Medulla oblongata (tissue), 1 donor: ENCODE results near the gene ZNF787.
A peak's percentile ranks its signal among the peaks of the same experiment; 100 is the strongest.
"Not testable (repeated sequence)": the region's sequence is repeated elsewhere in the genome, so short reads cannot be mapped to it uniquely, and the experiment has no call there.

Source experiments
- DNase-seq: peaks from one replicate; pipeline ENCODE4 v3.0.0-alpha.2; 2015; ENCODE audit errors: extremely low spot score

The ZNF787 gene

DNA sequence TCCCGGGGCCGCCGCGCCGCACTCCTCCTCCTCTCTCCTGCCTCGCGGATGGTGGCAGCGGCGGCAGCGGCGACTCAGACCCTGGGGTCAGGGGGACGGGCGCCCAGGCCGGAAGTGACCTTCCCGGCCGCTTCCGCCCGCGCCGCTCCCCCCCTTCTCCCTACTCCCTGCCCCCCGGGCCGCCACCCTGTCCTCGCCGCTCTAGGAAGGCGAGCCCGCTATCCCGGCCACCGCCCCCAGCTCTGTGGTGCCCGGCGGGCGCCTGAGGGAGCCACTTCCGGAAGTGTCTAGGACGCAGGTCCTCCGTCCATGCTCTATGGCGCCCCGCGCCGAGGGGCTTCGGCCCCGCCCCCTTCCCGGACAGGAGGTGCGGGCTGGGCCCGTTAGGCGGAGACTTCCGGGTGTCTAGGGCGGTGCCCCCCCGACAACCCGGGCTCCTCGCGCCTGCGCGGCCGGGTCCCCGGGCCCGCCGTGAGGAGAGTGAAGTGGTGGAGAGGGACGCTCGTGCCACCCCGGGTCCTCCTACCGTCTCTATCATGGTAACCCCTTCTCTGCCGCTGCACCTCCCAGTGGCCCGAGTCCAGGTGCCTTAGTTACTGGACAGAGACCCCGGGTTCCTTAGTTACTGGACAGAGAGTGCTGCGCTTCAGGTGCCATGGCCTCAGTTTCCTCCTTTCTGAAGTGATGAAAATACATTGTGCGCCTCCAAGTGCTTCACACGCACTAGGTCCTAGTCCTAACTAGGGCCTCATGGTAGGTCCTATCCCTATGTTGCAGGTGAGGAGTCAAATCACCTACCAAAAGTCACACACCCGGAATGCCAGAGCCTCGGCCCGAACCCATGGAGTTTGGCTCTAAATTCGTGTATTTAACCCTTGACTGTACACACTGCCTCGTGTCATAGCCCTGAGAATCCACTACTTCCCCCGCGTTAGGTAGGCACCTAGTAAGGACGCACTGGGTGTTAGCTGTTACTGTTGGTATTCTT lies at the start of gene ZNF787:
Gene ZNF787, minus strand, starts transcription at position 116 of the 988 bp plus-strand sequence. CDS start 18,078 bp downstream, outside the sequence.
- DNase-seq = peak; percentile 99

DNA sequence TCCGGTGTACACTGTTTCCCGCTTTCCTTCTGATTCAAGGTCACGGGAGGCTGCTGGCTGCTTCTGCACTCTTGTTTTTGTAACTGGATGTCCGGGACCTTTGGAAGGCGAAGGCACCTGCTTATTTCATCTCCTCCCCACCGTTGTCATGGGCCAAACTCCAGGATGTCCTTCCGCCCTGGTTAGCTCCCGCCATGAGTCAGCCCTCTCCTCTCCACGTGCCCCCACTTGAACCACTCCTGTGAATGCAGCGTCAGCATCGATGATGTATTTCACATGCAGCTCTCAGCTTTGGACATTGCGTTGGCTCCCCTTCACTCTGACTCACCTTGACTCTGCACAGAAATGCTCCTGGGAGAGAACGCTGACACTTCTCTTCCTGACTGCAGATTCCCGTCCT lies 49.2 kb upstream of the ZNF787 start:
- no peak for DNase-seq

DNA sequence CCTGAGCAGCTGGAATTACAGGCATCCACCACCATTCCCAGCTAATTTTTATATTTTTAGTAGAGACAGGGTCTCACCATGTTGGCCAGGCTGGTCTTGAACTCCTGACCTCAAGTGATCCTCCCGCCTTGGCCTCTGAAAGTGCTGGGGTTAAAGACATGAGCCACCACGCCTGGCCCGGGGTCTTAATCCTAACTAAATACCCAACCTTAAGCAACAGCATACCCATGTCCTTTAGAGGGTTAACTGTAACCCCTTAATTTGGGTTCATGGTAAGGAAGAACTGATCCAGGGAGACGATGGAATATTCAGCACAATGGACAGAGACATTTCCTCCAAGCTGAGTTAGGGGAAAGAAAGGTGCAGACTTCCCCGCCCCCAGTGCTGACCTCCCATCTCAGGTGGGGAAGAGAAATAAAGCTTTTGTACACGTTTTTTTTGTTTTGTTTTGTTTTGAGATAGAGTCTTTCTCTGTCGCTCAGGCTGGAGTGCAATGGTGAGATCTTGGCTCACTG lies 46.0 kb upstream of the ZNF787 start:
- DNase-seq = no peak

GRCh38 chr19:56163097-56163496 lies 42.0 kb upstream of the ZNF787 start:
- DNase-seq = no peak

- no peak for DNase-seq
Observed at GRCh38 chr19:56162258-56162657, 41.2 kb upstream of the ZNF787 start.

GRCh38 chr19:56161534-56161933 lies 40.4 kb upstream of the ZNF787 start:
- no peak for DNase-seq

DNA sequence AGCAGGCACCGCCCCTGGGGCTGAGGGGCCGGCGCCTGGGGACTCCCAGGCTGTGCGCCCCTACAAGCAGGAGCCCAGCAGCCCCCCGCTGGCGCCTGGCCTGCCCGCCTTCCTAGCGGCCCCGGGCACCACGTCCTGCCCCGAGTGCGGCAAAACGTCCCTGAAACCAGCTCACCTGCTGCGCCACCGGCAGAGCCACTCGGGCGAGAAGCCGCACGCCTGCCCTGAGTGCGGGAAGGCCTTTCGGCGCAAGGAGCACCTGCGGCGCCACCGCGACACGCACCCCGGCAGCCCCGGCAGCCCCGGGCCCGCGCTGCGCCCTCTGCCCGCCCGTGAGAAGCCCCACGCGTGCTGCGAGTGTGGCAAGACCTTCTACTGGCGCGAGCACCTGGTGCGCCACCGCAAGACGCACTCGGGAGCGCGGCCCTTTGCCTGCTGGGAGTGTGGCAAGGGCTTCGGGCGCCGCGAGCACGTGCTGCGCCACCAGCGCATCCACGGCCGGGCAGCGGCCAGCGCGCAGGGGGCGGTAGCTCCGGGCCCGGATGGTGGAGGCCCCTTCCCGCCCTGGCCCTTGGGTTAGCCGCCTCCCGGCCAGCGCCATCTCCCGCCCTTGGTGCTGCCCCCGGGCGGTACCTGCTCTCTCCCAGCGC lies 38.7 kb upstream of the ZNF787 start:
- no peak for DNase-seq

DNA sequence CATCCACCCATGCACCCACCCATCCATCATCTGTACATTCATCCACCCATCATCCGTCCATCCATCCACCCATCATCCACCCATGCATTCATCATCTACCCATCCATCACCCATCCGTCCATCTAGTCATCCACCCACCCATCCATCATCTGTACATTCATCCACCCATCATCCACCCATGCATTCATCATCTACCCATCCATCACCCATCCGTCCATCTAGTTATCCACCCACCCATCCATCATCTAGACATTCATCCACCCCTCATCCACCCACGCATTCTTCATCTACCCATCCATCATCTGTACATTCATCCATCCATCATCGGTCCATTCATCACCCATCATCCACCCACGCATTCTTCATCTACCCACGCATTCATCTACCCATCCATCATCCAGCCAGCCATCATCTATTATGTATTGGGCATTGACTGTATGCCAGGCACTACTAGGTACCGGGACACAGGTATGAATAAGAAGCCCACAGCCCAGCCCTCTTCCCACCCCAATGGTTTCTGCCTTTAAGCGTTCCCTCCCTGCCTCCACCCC lies 38.0 kb upstream of the ZNF787 start:
- no peak for DNase-seq

GRCh38 chr19:56158170-56158757 lies 37.2 kb upstream of the ZNF787 start:
- DNase-seq = no peak

- DNase-seq = no peak
Observed at GRCh38 chr19:56156768-56157167, 35.7 kb upstream of the ZNF787 start.

GRCh38 chr19:56155124-56155687 lies 34.1 kb upstream of the ZNF787 start:
- DNase-seq = no peak

GRCh38 chr19:56153507-56153906 lies 32.4 kb upstream of the ZNF787 start:
- DNase-seq = no peak

GRCh38 chr19:56152644-56153043 lies 31.5 kb upstream of the ZNF787 start:
- no peak for DNase-seq

- DNase-seq = no peak
Observed at GRCh38 chr19:56150358-56150757, 29.3 kb upstream of the ZNF787 start.

- DNase-seq = no peak
Observed at GRCh38 chr19:56149656-56150038, 28.6 kb upstream of the ZNF787 start.

GRCh38 chr19:56148955-56149655 lies 28.0 kb upstream of the ZNF787 start:
- DNase-seq = not testable (repeated sequence)

DNA sequence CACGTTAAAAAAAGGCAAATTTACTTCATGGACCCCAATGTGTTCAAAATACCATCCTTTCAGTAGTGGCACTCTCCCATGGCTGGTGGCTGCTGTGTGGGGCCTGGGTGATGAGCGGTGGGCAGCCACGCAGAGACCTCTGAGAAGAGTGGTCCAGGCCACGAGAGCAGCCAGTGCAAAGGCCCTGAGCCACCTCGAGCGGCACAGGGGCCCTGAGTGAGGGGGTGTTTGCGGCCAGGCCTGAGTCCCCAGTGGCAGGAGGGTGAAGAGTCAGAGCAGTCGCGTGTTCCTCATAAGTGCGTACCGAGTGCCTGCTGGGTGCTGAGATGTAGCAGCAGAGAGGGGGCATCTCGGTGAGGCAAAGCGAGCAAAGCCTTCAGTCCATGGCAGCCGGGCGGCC lies 27.0 kb upstream of the ZNF787 start:
- DNase-seq = no peak

DNA sequence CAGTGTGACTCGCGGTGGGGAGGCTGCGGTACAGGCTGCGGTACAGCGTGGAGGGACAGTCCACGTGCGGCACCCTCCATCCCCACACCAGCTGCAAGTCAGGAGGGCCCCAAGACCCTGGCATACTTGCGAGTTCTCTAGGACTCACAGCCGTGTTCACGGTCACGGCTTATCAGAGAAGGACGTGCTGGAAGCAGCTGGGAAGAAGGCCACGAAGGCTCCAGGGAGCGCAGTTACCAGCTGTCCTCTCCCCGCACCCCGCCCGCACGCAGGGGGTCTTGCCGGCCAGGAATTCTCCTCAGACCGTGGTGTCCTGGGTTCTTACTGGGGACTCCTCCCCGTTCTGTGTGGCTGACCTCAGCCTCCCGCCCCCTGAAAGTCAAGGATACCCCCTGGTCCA lies 26.2 kb upstream of the ZNF787 start:
- no peak for DNase-seq

DNA sequence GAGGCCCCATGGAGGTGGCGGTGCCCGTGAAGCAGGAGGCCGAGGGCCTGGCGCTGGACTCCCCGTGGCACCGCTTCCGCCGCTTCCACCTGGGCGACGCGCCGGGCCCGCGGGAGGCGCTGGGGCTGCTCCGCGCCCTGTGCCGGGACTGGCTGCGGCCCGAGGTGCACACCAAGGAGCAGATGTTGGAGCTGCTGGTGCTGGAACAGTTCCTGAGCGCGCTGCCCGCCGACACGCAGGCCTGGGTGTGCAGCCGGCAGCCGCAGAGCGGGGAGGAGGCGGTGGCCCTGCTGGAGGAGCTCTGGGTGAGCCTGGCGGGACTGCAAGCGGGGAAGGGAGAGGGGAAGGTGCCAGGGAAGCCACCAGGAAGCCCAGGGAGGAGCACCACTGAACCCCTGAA lies 25.8 kb upstream of the ZNF787 start:
- no peak for DNase-seq

DNA sequence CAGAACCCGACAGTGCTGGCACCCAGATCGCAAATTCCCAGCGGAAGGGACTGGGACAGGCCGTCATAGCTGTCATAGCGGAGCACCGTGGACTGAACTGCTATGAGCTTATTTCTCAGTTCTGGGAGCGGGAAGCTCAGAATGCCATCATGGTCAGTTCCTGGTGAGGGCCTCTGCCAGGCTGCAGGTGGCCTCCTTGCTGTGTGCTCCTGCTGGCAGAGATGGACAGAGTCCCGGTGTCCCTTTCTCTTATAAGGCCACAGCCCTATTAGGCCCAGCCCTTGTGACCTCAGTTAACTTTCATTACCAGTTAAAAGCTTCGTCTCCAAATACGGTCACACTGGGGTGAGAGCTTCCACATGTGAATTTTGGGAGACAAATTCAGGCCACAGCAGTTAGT lies 24.6 kb upstream of the ZNF787 start:
- DNase-seq = no peak

GRCh38 chr19:56144831-56145230 lies 23.7 kb upstream of the ZNF787 start:
- no peak for DNase-seq
